HG03571 (cell line): ENCODE results near the gene C2CD4D.

Experiments used
- ATAC-seq: cut with Tn5 transposase; IDR thresholded peaks from one replicate; pipeline ENCODE4 v1.9.1; 2021; ENCODE audit not compliant: unreplicated experiment

C2CD4D gene

GRCh38 chr1:151790940-151791651 is 48.5 kb downstream of the C2CD4D start:
- no peak for ATAC-seq

DNA sequence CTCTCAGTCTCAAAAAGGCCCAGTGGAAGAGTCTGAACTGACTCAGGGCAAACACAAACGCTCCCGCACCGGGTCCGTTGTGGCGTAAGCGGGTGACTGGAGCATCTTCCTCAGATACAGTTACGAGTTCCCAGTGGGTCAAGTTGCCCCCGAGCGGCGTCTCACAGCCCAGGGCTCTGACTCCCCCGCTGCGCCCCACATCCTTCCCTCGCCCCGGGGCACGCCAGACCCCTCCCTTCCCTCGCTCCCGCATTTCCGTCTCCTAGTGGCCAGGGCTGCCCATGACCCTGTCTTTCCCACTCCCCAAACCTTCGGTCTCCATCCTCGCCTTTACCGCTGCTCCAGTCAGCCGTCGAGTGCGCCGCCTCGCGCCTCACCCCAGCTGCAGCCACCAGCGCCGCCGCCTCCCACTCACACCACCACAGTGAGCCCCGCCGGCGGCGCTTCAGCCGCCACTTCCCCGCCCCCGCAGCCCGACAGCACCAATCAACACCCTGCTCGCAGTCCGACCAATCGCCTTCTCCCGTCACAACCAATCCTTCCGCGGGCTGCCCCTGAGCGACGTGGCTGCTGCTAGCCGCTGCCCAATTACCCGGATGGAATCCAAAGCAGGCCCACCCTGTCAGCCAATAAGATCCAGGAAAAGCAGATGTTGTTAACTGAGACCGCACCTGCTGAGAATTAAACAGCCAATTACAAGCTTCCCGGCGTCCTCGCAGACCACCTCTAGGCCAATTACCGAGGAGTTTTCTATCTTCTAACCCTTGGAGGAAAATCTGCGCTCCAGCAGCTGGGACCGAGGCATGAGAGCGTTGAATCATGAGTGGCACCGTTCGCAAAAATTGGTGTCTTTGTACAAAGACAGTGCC is 49.3 kb downstream of the C2CD4D start, which contains the start of gene TDRKH:
Gene TDRKH (minus strand): TSS at position 430 of the 869 bp plus-strand sequence. CDS start 7,478 bp downstream, outside the sequence.
- peak; percentile 90 for ATAC-seq
